ENCODE results near the gene ITGA2.
A peak's percentile ranks its signal among the peaks of the same experiment; 100 is the strongest.

The ITGA2 gene

GRCh38 chr5:53105611-53106300, 116.6 kb downstream of the ITGA2 start:
- TF ChIP-seq MAX (IDR thresholded peaks at IDR 0.05) (no peak), ZBTB7A (IDR thresholded peaks at IDR 0.05; ENCODE audit: low read depth) (no peak), TEAD4 (IDR thresholded peaks at IDR 0.05) (no peak), TCF12 (IDR thresholded peaks at IDR 0.05; ENCODE audit: low read depth) (no peak), USF1 (IDR thresholded peaks at IDR 0.05) (no peak), FOXM1 (IDR thresholded peaks at IDR 0.05; ENCODE audit: borderline replicate concordance, low read depth) (no peak), NFIC (IDR thresholded peaks at IDR 0.05) (no peak), RAD21 (IDR thresholded peaks at IDR 0.05; ENCODE audit: low read depth) (no peak), EGR1 (IDR thresholded peaks at IDR 0.05) (no peak)

DNA sequence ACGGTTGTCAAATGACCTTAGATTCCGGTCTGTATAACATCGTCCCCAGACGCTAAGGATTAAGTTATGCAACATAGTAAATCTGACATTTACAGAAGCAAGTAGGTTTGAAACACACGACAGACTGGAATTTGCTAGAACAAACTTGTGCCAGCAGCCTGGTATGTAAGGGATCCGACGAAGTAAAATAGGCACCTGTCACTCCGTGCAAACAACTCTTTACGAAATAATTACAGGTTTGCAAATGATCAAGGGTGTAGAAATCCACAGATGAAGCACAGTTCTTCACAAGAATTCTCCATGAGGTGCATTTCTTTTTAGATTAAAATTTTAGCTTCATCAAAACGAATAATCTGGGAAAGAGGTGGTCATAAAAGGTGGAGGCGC, 119.9 kb downstream of the ITGA2 start:
- TF ChIP-seq CEBPB (IDR thresholded peaks at IDR 0.05) (peak; percentile 30; the same call in 1 of the 2 replicates), TCF12 (IDR thresholded peaks at IDR 0.05; ENCODE audit: low read depth) (no peak)

DNA sequence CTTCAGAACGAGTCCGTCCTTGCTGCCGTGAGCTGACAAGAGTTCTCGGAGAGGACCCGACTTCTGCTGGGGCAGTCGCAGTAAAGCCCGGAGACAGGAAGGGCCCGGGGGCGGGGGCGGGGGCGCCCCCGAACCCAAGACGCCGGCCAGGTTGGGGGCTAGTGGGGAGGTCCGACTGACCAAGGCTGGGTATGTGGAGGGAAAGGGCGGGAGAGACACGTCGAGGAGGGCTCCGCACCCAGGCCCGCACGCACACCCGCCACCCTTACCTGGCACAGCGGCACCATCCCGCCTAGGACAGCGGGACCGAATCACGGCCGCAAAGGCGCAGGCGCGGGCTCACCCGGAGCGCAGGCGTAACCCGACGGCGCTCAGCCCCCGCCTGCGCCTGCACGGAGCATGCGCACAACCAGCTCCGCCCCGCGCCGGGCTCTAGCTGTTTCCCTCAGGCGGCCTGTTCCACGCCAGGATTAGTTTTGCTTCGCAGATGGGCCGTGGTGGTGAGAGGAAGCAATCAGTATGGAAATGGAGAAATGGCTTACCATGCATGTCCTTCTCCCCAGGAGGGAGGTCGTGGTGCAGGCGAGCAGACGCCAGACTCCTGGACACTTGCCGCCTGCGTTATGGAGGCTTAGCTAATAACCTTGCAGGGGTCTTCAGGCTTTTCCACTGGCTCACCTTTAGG, 120.4 kb downstream of the ITGA2 start, which contains the start of gene MOCS2:
Gene MOCS2, minus strand, starts transcription at position 315 of the 685 bp plus-strand sequence. CDS start 2,583 bp downstream, outside the sequence.
- no peak for TF ChIP-seq FOXM1 (IDR thresholded peaks at IDR 0.05; ENCODE audit: borderline replicate concordance, low read depth)
- TF ChIP-seq EGR1 (IDR thresholded peaks at IDR 0.05), result peak; percentile 65
- TF ChIP-seq TAF1 (IDR thresholded peaks at IDR 0.05; ENCODE audit: low read depth), result peak; percentile 76
- TF ChIP-seq REST (IDR thresholded peaks at IDR 0.05; ENCODE audit: low read depth), result no peak
- TF ChIP-seq RAD21 (IDR thresholded peaks at IDR 0.05; ENCODE audit: low read depth), result no peak
- TF ChIP-seq YY1 (IDR thresholded peaks at IDR 0.05; ENCODE audit: low read depth), result no peak
- no peak for TF ChIP-seq EP300 (IDR thresholded peaks at IDR 0.05; ENCODE audit: borderline replicate concordance)
- TF ChIP-seq ZBTB7A (IDR thresholded peaks at IDR 0.05; ENCODE audit: low read depth), result 0 out of 2 replicates have a peak, but pooled peaks have one; percentile 69
- 0 out of 2 replicates have a peak, but pooled peaks have one; percentile 5 for TF ChIP-seq TCF12 (IDR thresholded peaks at IDR 0.05; ENCODE audit: low read depth)
- TF ChIP-seq CREB1 (IDR thresholded peaks at IDR 0.05; ENCODE audit: low read depth), result no peak
- TF ChIP-seq TEAD4 (IDR thresholded peaks at IDR 0.05), result no peak
- TF ChIP-seq USF1 (IDR thresholded peaks at IDR 0.05), result no peak
- TF ChIP-seq NFIC (IDR thresholded peaks at IDR 0.05), result no peak
- TF ChIP-seq CEBPB (IDR thresholded peaks at IDR 0.05), result no peak
- TF ChIP-seq MAX (IDR thresholded peaks at IDR 0.05), result peak; percentile 54

DNA sequence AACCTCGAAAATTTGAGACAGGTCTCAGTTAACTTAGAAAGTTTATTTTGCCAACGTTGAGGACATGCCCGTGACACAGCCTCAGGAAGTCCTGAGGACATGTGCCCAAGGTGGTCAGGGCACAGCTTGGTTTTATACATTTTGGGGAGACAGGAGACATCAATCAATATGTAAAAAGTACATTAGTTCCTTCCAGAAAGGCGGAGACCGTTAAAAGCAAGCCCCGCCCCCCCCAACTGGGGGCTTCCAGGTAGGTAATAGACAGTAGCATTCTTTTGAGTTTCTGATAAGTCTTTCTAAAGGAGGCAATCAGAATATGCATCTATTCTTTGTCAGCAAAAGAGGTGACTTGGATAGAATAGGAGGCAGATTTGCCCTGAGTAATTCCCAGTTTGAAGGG, 121.0 kb downstream of the ITGA2 start:
- TF ChIP-seq YY1 (IDR thresholded peaks at IDR 0.05; ENCODE audit: low read depth), result no peak
- TF ChIP-seq CEBPB (IDR thresholded peaks at IDR 0.05), result no peak

- TF ChIP-seq FOXM1 (IDR thresholded peaks at IDR 0.05; ENCODE audit: borderline replicate concordance, low read depth) (no peak), NFIC (IDR thresholded peaks at IDR 0.05) (no peak), EP300 (IDR thresholded peaks at IDR 0.05; ENCODE audit: borderline replicate concordance) (no peak), TAF1 (IDR thresholded peaks at IDR 0.05; ENCODE audit: low read depth) (no peak), MAX (IDR thresholded peaks at IDR 0.05) (no peak)
Observed at GRCh38 chr5:53111139-53111538, 122.0 kb downstream of the ITGA2 start.

- TF ChIP-seq RAD21 (IDR thresholded peaks at IDR 0.05; ENCODE audit: low read depth), result no peak
- no peak for TF ChIP-seq EP300 (IDR thresholded peaks at IDR 0.05; ENCODE audit: borderline replicate concordance)
- TF ChIP-seq TEAD4 (IDR thresholded peaks at IDR 0.05), result no peak
- TF ChIP-seq YY1 (IDR thresholded peaks at IDR 0.05; ENCODE audit: low read depth), result no peak
- TF ChIP-seq ZBTB7A (IDR thresholded peaks at IDR 0.05; ENCODE audit: low read depth), result no peak
Observed at GRCh38 chr5:53112909-53113308, 123.8 kb downstream of the ITGA2 start.

DNA sequence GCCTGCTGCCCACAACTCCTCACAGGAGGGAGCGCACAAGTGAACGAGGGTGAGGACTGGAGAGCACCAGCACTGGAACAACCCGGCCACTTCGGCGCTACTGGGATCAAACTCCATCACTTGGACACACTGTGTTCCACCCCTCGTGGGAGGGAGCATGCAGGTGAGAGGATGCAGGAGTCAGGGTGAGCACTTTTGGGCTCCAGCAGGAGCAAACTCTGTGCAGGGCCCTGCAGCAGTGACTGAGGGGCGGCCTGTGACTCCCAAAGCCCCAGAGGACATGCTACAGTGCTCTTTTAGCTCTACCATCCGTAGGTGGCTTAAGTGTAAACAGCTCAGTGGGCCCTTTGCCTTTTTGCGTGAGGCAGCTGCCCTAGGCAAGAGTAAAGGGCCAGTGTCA, 124.8 kb downstream of the ITGA2 start:
- TF ChIP-seq EGR1 (IDR thresholded peaks at IDR 0.05) (no peak), ZBTB7A (IDR thresholded peaks at IDR 0.05; ENCODE audit: low read depth) (no peak), TEAD4 (IDR thresholded peaks at IDR 0.05) (no peak), MAX (IDR thresholded peaks at IDR 0.05) (no peak), FOXM1 (IDR thresholded peaks at IDR 0.05; ENCODE audit: borderline replicate concordance, low read depth) (no peak), REST (IDR thresholded peaks at IDR 0.05; ENCODE audit: low read depth) (no peak), NFIC (IDR thresholded peaks at IDR 0.05) (no peak)
